NCI-H510A (cell line): ENCODE measurements around the gene ASF1B.
A peak's percentile ranks its signal among the peaks of the same experiment; 100 is the strongest.

Experiments
- DNase-seq: peaks from one replicate; lab custom pipeline; 2025; lab: John Stamatoyannopoulos, UW

ASF1B gene

GRCh38 chr19:14135985-14136508, 342 bp downstream of the ASF1B start:
- DNase-seq = no peak

- no peak for DNase-seq
Observed at GRCh38 chr19:14135355-14135754, 1.0 kb downstream of the ASF1B start.

DNA sequence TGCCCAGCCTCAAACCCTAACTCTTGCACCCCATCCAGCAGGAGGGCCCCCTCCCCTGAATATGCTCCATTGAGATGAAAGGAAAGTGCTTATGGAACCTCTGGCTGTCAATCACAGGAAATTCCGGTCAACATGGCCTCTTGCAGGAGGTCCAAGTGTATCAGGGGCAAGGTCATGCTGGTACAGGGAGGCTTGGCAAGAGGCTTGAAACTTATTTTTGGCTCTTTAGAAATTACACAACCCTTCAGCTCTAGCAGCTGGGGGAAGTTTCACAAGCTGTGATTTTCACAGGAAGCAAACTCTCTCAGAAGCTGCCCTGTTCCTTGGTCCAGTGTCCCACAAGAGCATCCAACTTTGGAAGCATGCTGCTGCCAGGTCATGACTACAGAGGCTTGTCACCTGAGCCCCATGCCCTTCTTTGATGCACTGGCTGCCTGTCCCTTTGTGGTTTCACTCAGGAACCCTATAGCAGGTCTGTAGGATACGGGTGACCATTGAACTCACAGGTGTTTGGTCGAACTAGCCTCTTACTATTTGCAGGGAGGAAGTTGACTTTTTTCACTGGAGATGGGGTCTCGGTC, 8.4 kb downstream of the ASF1B start:
- no peak for DNase-seq

DNA sequence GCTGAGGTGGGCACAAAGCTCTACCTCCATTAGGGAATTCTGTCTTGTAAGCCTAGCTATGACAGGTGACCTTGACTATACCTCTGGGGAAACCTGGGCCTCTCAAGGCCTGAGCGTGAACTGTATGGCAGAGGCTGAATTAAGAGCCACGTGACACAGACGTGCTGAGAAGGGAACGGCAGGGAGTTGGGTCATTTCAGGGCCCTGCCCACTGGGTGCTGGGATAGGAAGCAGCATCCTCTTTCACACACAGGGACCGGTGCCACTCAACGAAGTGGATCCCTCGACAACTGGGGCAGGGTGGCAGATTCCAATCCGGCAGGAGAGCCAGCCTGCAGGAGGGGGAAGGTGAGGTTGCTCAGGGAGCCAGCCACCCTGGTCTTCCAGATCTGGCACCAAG, 9.2 kb downstream of the ASF1B start:
- no peak for DNase-seq

DNA sequence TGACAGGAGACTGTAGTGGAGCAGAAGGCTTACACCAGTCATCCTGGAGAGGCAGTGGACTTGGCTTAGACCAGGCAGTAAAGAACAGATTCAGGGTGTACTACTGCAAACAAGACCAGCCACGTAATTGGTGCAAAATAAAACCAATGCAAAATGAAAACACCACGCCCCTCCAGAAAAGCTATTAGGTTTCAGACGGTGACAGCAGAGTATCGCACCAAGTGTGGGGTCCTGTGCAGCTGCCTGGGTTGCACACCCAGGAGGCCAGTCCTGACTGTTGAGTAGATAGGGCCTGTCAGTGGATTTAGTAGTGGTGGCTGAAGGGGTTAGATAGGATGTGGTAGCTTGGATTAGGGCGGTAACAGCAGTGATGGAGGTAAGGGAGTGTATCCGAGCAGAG, 13.5 kb downstream of the ASF1B start:
- DNase-seq = no peak

- DNase-seq = no peak
Observed at GRCh38 chr19:14120497-14120780, 15.9 kb downstream of the ASF1B start.

GRCh38 chr19:14119644-14120496, 16.5 kb downstream of the ASF1B start:
- no peak for DNase-seq

DNA sequence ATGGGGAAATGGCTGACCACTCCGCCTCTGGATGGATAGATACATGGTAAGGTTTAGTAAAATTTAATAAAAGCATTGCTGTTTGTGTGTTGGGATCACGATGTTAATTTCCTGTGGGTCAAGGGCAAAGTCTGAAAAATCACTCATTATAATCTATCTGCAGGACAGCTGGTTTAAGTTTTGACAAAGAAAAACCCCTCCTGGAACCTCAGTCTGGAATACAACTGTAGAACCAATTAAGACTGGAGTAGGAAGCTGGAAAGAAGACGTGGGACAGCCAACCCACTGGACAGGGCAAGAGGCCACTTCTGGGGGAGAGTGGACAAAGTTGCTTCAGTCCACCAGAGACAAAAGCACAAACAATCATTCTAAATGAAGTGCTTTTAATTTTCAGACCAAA, 17.2 kb downstream of the ASF1B start:
- DNase-seq = no peak

GRCh38 chr19:14118165-14119051, 18.0 kb downstream of the ASF1B start:
- peak; percentile 39 for DNase-seq

- DNase-seq = peak; percentile 97
Observed at GRCh38 chr19:14117668-14118164, 18.7 kb downstream of the ASF1B start, which contains the start of gene PRKACA. PRKACA (minus strand) TSS chr19:14117762; CDS start chr19:14117547, 215 bp downstream.

- no peak for DNase-seq
Observed at GRCh38 chr19:14116918-14117578, 19.3 kb downstream of the ASF1B start.

DNA sequence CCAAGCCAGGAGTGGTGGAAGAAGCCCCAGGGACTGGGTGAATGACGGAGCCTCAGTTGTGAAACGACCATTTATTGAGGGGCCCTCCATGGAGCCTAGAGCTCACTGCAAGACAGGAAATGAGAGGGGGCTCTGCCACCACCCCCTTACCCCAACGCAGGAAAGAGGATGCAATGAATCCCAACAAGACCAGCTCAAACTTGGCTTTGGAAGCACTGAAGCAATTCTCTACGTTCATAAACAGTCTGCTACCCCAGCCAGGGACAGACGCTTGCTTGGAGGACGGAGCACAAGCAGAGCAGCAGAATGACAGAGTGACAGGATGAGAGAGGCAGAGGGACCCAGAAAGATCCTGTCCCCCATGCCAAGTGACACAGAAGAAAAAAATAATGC, 19.9 kb downstream of the ASF1B start:
- DNase-seq = no peak

- DNase-seq = no peak
Observed at GRCh38 chr19:14115756-14116155, 20.6 kb downstream of the ASF1B start.

DNA sequence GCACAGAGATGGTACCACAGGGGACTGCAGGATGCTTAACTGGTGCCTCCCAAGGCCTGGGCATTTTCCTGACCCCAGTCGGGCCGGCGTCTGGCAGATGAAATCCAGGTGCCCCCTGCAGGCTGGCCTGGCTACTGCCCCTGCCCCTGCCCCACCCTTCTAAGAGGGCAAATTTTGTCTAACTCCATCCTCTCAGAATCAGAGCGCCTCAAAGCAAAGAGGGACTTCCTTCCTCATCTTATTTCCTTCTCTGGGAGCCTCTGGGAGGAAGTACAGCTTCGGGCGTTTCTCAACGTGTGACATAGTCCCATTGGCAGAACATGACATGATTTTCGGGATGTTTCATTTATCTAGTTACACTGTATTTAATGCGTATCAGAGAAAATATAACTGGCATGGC, 21.5 kb downstream of the ASF1B start:
- DNase-seq = no peak

- DNase-seq = no peak
Observed at GRCh38 chr19:14114439-14114838, 21.9 kb downstream of the ASF1B start.

DNA sequence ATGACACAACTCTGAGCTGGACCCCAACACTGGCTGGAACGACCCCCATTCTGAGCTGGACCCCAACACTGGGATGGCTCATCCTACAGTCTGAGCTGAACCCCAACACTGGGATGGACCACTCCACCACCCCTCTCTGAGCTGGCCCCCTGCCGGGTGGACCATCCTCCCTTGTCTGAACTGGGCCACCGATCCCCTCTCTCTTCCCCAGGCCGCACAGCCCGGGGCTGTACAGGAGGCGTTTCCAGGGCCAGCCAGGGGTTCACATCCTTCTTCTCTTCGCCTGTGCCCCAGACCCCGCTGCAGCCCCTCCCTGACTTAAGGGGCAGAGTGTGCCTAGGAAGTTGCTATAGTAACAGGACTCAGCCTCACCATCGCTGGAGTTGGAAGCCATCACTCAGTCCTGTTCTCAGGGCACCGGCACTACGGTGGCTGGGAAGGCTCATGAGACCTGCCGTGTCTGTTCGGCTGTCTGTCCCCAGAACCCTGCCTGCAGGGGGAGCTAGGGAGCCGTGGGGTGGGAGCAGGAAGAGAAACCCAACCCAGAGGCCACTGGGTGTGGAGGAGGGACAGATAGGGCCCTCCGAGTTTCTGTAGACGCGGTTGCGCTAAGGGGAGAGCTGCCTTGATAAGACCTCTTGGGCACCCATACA, 22.5 kb downstream of the ASF1B start:
- DNase-seq = peak; percentile 13

GRCh38 chr19:14112809-14113385, 23.5 kb downstream of the ASF1B start:
- no peak for DNase-seq

DNA sequence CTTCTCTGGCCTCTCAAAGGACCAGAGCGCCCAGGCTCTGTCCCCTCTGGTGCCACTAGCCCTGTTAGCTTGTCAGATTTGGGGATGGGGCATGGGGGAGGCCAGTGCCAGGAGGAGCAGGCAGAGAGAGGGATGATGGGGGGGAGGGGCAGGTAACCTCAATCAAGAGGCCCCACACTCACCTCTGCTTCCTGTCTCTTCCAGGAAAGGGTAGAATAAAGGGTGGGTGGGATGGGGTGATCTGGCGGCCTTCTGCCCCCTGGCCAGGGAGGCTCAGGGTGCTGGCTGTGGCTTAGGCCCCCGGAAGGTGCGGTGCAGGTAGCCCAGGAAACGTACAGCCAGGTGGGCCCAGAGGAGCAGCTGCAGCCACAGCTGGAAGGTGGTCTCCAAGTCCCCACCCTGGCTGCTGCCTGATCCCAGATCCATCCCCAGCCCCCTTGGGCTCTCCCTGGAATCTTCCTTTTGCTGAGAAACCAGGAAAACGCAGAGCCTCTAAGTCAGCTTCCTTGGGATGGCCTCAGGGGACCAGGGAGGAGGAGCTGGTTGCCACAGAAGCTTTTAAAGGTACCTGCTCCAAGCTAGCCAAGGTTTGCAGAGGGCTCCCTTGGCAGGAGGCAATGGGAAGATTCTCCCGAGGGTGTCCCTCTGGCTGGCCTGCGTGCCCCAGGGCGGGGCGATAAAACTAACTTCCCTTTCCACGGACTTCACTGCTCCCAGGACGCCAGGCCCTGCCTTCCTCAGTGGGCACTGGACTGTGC, 24.2 kb downstream of the ASF1B start:
- no peak for DNase-seq

DNA sequence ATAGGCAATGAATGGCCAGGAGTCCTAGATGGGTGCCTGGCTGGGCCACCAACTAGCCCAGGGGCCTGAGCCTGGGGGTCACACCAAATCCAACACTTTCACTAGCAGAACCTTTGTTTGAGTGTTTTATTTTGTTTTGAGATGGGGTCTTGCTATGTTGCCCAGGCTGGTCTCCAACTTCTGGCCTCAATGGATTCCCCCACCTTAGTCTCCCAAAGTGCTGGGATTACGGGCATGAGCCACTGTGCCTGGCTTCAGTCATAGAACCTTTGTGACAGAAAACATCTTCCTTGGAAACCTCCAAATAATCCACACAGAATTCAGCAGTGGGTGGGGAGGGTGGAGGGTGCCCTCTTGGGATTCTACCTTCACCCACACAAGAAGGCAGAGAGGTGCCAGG, 24.9 kb downstream of the ASF1B start:
- DNase-seq = no peak

DNA sequence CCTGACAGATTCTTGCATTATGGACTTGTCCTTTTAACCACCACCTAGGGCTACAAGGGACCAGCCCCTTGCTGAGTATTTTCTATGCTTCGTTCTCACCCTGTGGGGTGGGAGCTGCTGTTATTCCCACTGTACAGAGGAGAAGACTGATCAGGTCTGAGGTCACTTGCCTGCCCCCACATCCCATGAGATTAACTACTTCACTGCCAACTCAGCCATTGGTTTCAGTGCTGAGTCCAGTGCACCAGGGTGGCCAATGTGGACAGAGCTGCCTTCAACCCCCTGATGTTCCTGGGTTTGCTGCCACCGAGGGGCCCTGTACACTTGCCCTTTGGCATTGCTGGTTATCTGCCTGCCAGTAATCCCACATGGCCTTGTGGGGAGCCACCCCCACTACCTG, 25.7 kb downstream of the ASF1B start:
- DNase-seq = no peak
